Astrocyte (in vitro differentiated cells and primary cell): ENCODE data around the gene CDC26.

Experiments used
- CTCF ChIP-seq: IDR thresholded peaks from 2 replicates; pipeline ENCODE4 v1.5.1; 2011; ENCODE audit warnings: low read depth, mild to moderate bottlenecking, inconsistent platforms, low read length, moderate library complexity; ENCODE audit not compliant: insufficient read depth
- EZH2 ChIP-seq: IDR thresholded peaks from 2 replicates; pipeline ENCODE4 v1.6.1; 2012; ENCODE audit warnings: mild to moderate bottlenecking, low read length, inconsistent platforms; ENCODE audit not compliant: insufficient read depth

- TF ChIP-seq CTCF (no peak), EZH2 (no peak)
These were observed 32.1 kb upstream of the CDC26 start for GRCh38 chr9:113307396-113307975.
